IPS-NIHi7 (cell line): ENCODE data around the gene CDC27.
A peak's percentile ranks its signal among the peaks of the same experiment; 100 is the strongest.
"Not testable (repeated sequence)": the region's sequence is repeated elsewhere in the genome, so short reads cannot be mapped to it uniquely, and the experiment has no call there.

ENCODE experiments used
- DNase-seq: peaks from one replicate; pipeline ENCODE4 v3.0.0; 2012; ENCODE audit warnings: mixed read lengths; ENCODE audit errors: extremely low spot score

Gene CDC27

GRCh38 chr17:47219621-47220475 lies 30.8 kb upstream of the CDC27 start:
- no peak for DNase-seq

GRCh38 chr17:47218896-47219430 lies 29.9 kb upstream of the CDC27 start:
- no peak for DNase-seq

- not testable (repeated sequence) for DNase-seq
Measured at GRCh38 chr17:47217279-47217678, 28.2 kb upstream of the CDC27 start.

GRCh38 chr17:47216821-47217220 lies 27.7 kb upstream of the CDC27 start:
- not testable (repeated sequence) for DNase-seq

- no peak for DNase-seq
Measured at GRCh38 chr17:47214931-47215330, 25.8 kb upstream of the CDC27 start.

GRCh38 chr17:47213540-47213939 lies 24.4 kb upstream of the CDC27 start:
- DNase-seq = no peak

DNA sequence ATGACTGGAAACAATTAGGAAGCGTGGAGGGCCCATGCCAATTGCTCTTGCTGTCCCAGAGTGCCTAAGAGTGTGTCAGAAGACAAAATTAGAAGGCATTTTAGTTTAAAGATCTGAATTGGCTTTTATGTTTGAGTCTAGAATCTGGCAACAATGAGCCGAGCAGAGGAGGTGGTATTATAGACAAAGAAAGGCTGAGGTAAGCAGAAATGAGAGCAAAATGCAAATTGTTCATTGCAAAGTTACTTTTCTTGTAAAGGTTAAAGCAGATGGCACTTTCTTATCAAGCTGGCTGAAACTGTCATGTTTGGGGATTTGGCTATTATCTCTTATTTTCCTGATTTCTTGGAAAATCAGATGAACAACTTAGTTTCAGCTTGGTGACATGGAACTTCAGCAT lies 23.4 kb upstream of the CDC27 start:
- DNase-seq = no peak

DNA sequence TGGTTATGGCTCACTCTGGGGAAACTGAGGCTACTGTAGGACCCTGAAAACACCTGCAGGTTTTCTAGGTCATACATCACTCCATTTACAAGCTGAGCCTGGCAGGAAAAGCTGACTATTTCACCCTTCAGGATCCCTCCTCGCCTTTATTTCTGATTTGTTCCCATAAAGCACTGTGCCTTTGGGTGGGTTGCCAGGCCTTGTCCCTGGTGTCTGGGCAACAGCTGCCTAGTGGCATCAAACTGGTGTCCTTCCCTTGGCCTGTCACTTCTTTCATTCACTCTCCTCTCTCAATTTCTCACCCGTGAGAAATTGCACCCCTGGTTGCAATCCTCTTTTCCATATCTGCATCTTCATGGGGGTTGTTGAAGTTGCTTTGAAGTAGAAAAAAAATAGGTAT lies 21.7 kb upstream of the CDC27 start:
- no peak for DNase-seq

GRCh38 chr17:47210105-47210504 lies 21.0 kb upstream of the CDC27 start:
- no peak for DNase-seq

DNA sequence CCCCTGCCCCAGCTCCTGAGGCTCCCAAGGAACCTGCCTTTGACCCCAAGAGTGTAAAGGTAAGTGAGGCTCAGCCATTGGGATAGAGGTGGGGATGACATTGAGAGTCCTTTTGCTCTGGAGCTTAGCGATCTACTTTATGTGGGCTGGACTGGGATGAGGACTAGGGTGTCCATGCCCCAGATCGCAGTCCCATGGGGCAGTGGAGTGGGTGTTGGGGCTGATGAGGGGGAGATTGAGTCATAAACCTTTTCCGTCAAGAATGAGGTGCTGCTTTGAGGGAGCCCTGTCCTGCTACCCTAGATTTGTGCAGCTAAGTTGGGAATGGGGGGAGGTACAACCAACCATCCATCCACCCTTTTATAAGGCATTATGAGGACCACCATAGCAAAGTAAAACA lies 20.4 kb upstream of the CDC27 start:
- no peak for DNase-seq

- DNase-seq = no peak
Measured at GRCh38 chr17:47208744-47209488, 19.8 kb upstream of the CDC27 start, which contains the start of gene MYL4. Gene MYL4, plus strand, starts transcription at chr17:47209348. Its CDS starts 75 bp downstream, at chr17:47209423.

GRCh38 chr17:47207143-47208067 lies 18.3 kb upstream of the CDC27 start:
- DNase-seq = no peak

DNA sequence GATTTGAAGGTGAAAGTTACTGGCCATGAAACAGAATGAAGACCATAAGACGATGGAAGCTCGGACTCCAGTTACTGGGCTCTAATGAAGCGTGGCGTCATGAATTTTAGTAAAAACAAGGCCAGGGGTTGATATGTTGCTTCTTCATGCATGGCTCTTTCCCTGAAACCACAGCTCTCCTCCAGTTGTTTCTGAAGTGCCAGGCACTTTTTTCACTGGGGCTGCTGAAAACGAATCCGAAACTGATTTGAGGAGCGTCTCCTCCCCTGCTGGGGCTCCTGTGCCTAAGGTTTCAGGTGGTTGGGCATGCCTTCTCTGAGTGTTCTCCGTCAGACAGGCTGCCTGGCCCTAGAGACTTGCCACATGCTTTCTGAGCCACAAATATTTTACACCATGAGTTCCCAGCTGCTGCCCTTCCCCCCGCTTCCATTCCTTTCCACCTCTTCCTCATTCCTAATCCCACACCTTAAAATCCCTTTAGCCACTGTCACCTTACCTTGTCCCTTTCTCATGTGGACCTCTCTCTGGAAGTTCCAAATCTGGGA lies 16.4 kb upstream of the CDC27 start:
- DNase-seq = peak; percentile 38

DNA sequence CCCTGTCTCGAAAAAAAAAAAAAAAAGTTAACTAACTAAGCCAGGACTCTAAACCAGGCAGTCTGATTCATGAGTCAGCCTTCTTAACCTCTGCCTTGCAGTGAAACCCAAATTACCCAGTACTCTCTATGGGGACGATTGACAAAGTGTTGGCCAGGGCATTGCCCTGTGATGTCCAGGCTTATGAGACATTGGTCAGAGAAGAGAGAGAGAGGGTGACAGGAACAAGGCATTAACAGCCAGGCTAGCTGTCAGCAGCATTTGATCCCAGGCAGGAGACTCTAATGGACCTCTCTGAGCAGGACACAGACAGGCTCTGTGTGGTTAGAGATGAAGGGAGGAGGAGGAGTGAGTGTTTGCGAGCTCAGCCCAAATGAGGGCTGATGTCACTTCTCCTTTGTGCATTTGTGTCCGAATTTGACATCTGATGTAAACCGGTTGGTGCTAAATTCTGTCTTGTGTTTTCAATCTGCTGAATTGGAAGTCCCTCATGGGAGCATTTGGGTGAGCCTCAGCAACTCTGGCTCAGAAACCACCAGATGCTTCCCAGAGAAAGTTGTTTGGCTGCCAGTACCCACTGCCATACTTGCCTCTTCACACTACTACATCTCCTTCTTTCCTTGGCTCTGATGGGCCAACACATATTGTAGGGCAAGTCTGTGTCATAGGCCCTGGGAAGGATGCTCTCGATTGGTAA lies 15.8 kb upstream of the CDC27 start:
- DNase-seq = no peak

GRCh38 chr17:47203984-47204721 lies 15.1 kb upstream of the CDC27 start:
- DNase-seq = no peak

GRCh38 chr17:47201166-47201565 lies 12.1 kb upstream of the CDC27 start:
- DNase-seq = no peak

GRCh38 chr17:47200325-47200664 lies 11.2 kb upstream of the CDC27 start:
- no peak for DNase-seq

DNA sequence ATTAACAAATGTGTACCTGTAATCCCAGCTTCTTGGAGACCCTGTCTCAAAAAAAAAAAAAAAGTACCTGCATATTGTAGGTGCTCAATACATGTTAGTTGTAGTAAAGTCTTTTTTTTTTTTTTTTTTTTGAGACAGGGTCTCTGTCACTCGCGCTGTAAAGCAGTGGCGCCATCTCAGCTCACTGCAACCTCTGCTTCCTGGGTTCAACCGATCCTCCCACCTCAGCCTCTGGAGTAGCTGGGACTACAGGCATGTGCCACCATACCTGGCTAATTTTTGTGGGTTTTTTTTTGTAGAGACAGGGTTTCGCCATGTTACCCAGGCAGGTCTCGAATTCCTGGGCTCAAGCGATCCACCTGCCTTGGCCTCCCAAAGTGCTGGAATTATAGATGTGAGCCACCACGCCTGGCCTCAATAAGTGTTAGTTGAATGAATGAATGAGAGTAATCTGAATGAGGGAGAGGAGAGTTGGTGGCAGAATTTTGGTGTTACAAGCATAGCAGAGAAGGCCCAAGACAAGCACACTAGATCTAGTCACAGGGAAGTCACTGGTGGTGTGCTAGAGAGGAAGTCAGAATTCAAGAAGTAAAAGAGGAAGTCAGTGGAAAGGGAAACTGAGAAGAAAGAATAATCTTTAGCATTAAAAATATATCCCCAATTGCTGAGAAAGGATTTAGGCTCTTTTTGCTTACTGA lies 10.7 kb upstream of the CDC27 start:
- DNase-seq = no peak

- DNase-seq = no peak
Measured at GRCh38 chr17:47197821-47198220, 8.7 kb upstream of the CDC27 start.
